ENCODE measurements around the gene LRRC7.
"Not testable (repeated sequence)": the region's sequence is repeated elsewhere in the genome, so short reads cannot be mapped to it uniquely, and the experiment has no call there.

LRRC7 gene

GRCh38 chr1:69693921-69694675, 126.4 kb downstream of the LRRC7 start:
- DNase-seq (ENCODE audit: low read depth in 2 of 3, low spot score in 2 of 3) = no peak

- no peak for DNase-seq (ENCODE audit: low read depth in 2 of 3, low spot score in 2 of 3)
These were observed 129.6 kb downstream of the LRRC7 start for GRCh38 chr1:69697340-69697739.

GRCh38 chr1:69700770-69701169, 133.0 kb downstream of the LRRC7 start:
- no peak for DNase-seq (ENCODE audit: low read depth in 2 of 3, low spot score in 2 of 3)

- no peak for DNase-seq (ENCODE audit: low read depth in 2 of 3, low spot score in 2 of 3)
These were observed 134.4 kb downstream of the LRRC7 start for GRCh38 chr1:69702085-69702484.

GRCh38 chr1:69706473-69706872, 138.8 kb downstream of the LRRC7 start:
- no peak for DNase-seq (ENCODE audit: low read depth in 2 of 3, low spot score in 2 of 3)

- no peak for DNase-seq (ENCODE audit: low read depth in 2 of 3, low spot score in 2 of 3)
These were observed 139.4 kb downstream of the LRRC7 start for GRCh38 chr1:69707103-69707502.

GRCh38 chr1:69710484-69711189, 142.9 kb downstream of the LRRC7 start:
- DNase-seq (ENCODE audit: low read depth in 2 of 3, low spot score in 2 of 3) = no peak

- no peak for DNase-seq (ENCODE audit: low read depth in 2 of 3, low spot score in 2 of 3)
These were observed 143.6 kb downstream of the LRRC7 start for GRCh38 chr1:69711190-69711930.

- DNase-seq (ENCODE audit: low read depth in 2 of 3, low spot score in 2 of 3) = not testable (repeated sequence)
These were observed 150.1 kb downstream of the LRRC7 start for GRCh38 chr1:69717834-69718233.

- DNase-seq (ENCODE audit: low read depth in 2 of 3, low spot score in 2 of 3) = no peak
These were observed 160.5 kb downstream of the LRRC7 start for GRCh38 chr1:69728206-69728605.

GRCh38 chr1:69733061-69733460, 165.3 kb downstream of the LRRC7 start:
- no peak for DNase-seq (ENCODE audit: low read depth in 2 of 3, low spot score in 2 of 3)

- no peak for DNase-seq (ENCODE audit: low read depth in 2 of 3, low spot score in 2 of 3)
These were observed 169.9 kb downstream of the LRRC7 start for GRCh38 chr1:69737527-69738185.

- no peak for DNase-seq (ENCODE audit: low read depth in 2 of 3, low spot score in 2 of 3)
These were observed 170.9 kb downstream of the LRRC7 start for GRCh38 chr1:69738458-69739250.

- no peak for DNase-seq (ENCODE audit: low read depth in 2 of 3, low spot score in 2 of 3)
These were observed 171.5 kb downstream of the LRRC7 start for GRCh38 chr1:69739251-69739605.

GRCh38 chr1:69743146-69743545, 175.4 kb downstream of the LRRC7 start:
- DNase-seq (ENCODE audit: low read depth in 2 of 3, low spot score in 2 of 3) = no peak

GRCh38 chr1:69744381-69744780, 176.7 kb downstream of the LRRC7 start:
- DNase-seq (ENCODE audit: low read depth in 2 of 3, low spot score in 2 of 3) = no peak

GRCh38 chr1:69747207-69747606, 179.5 kb downstream of the LRRC7 start:
- no peak for DNase-seq (ENCODE audit: low read depth in 2 of 3, low spot score in 2 of 3)

- DNase-seq (ENCODE audit: low read depth in 2 of 3, low spot score in 2 of 3) = no peak
These were observed 182.9 kb downstream of the LRRC7 start for GRCh38 chr1:69750638-69751037.

- no peak for DNase-seq (ENCODE audit: low read depth in 2 of 3, low spot score in 2 of 3)
These were observed 185.1 kb downstream of the LRRC7 start for GRCh38 chr1:69752831-69753230.

- no peak for DNase-seq (ENCODE audit: low read depth in 2 of 3, low spot score in 2 of 3)
These were observed 186.8 kb downstream of the LRRC7 start for GRCh38 chr1:69754521-69754920.

- DNase-seq (ENCODE audit: low read depth in 2 of 3, low spot score in 2 of 3) = no peak
These were observed 187.9 kb downstream of the LRRC7 start for GRCh38 chr1:69755647-69756046.

Measured in activated CD8-positive, alpha-beta memory T cell treated with anti-CD3 and anti-CD28 coated beads for 48 hours (primary cell).